SK-N-SH (cell line): ENCODE data around the gene ITGBL1. TPM values are rescaled to one million over a fixed set of nuclear protein-coding genes. Genes with fewer than 3 reads are reported as not detected.

ENCODE experiments used
- CTCF ChIA-PET: fragments of 300-600, 350-600 bp; formaldehyde crosslinking; extraction: SDS; loops from one replicate; lab custom pipeline; 2021; lab: Yijun Ruan, JAX
- POLR2A ChIA-PET: fragments of 350-600 bp; sonication (Branson Sonifier 250); formaldehyde crosslinking; extraction: SDS; loops from one replicate; lab custom pipeline; 2020; ENCODE audit warnings: antibody characterized with exemption, inconsistent platforms; lab: Yijun Ruan, JAX
- DNase-seq: peaks from one replicate; pipeline ENCODE4 v3.0.0; 2012
- H2AFZ ChIP-seq: fragments of 200-600 bp; sonication (generic); 2 replicates; pipeline ENCODE4 v1.8.1; 2016; ENCODE audit warnings: antibody characterized with exemption, mild to moderate bottlenecking, low read depth
- H3F3A ChIP-seq: fragments of 200-600 bp; sonication (generic); replicated peaks from 2 replicates; pipeline ENCODE3; 2016; ENCODE audit warnings: antibody characterized with exemption, mild to moderate bottlenecking; ENCODE audit not compliant: insufficient read depth
- H3K27ac ChIP-seq, 2 experiments: fragments of 200-500 bp in 1 of 2; fragments of 200-600 bp in 1 of 2; sonication (Bioruptor generic) in 1 of 2; sonication (generic), shearing (Covaris generic) in 1 of 2; 2 replicates each; pipeline versions ENCODE4 v1.5.1 to v1.6.1; 2014 to 2016; ENCODE audit warnings: low read depth in 2 of 2, inconsistent platforms in 1 of 2, low read length in 1 of 2, mild to moderate bottlenecking in 1 of 2, mixed read lengths in 1 of 2
- H3K27me3 ChIP-seq: fragments of 200-600 bp; sonication (generic), shearing (Covaris generic); 2 replicates; pipeline ENCODE4 v1.6.1; 2016; ENCODE audit warnings: mixed run types; ENCODE audit not compliant: insufficient read depth
- H3K36me3 ChIP-seq, 2 experiments: fragments of 200-500 bp in 1 of 2; fragments of 200-600 bp in 1 of 2; sonication (Bioruptor generic) in 1 of 2; sonication (generic) in 1 of 2; replicated peaks in 1 of 2; 2 replicates each; pipeline versions ENCODE3 to v1.5.1; 2014 to 2016; ENCODE audit warnings: low read length in 1 of 2, mild to moderate bottlenecking in 1 of 2; ENCODE audit not compliant: insufficient read depth in 2 of 2, control insufficient read depth in 1 of 2
- H3K4me1 ChIP-seq, 2 experiments: fragments of 200-500 bp in 1 of 2; fragments of 200-600 bp in 1 of 2; sonication (Bioruptor generic) in 1 of 2; sonication (generic), shearing (Covaris generic) in 1 of 2; 2 replicates each; pipeline versions ENCODE4 v1.5.1 to v1.6.1; 2014 to 2016; ENCODE audit warnings: low read depth in 1 of 2, low read length in 1 of 2, mixed run types in 1 of 2; ENCODE audit not compliant: insufficient read depth in 2 of 2, control insufficient read depth in 1 of 2
- H3K4me2 ChIP-seq: fragments of 200-600 bp; sonication (generic), shearing (Covaris generic); 2 replicates; pipeline ENCODE4 v1.6.1; 2017; ENCODE audit warnings: mixed run types
- H3K4me3 ChIP-seq, 2 experiments: fragments of 200-500 bp in 1 of 2; fragments of 200-600 bp in 1 of 2; sonication (Bioruptor generic) in 1 of 2; sonication (generic), shearing (Covaris generic) in 1 of 2; 2 replicates each; pipeline versions ENCODE4 v1.5.1 to v1.8.1; 2014 to 2016; ENCODE audit warnings: low read depth in 2 of 2, inconsistent platforms in 1 of 2, low read length in 1 of 2, mild to moderate bottlenecking in 1 of 2, mixed read lengths in 1 of 2, moderate library complexity in 1 of 2
- H3K79me2 ChIP-seq: fragments of 200-600 bp; sonication (generic); 2 replicates; pipeline ENCODE4 v1.8.1; 2017; ENCODE audit warnings: mild to moderate bottlenecking; ENCODE audit not compliant: insufficient read depth
- H3K9ac ChIP-seq: fragments of 200-600 bp; sonication (generic); 2 replicates; pipeline ENCODE4 v1.6.1; 2017; ENCODE audit warnings: mixed run types
- H3K9me2 ChIP-seq: fragments of 200-600 bp; sonication (generic); 2 replicates; pipeline ENCODE4 v1.6.1; 2017; ENCODE audit warnings: mixed run types
- H3K9me3 ChIP-seq: fragments of 200-600 bp; sonication (generic); 2 replicates; pipeline ENCODE4 v1.6.1; 2017; ENCODE audit warnings: mixed run types, mild to moderate bottlenecking, moderate library complexity
- H4K20me1 ChIP-seq: fragments of 200-600 bp; sonication (generic); 2 replicates; pipeline ENCODE4 v1.6.1; 2017; ENCODE audit warnings: mild to moderate bottlenecking, mixed run types; ENCODE audit not compliant: insufficient read depth
- CHD2 ChIP-seq: fragments of 150-350 bp; IDR thresholded peaks from 2 replicates; pipeline ENCODE4 v1.6.1; 2018; ENCODE audit warnings: low read length; ENCODE audit not compliant: partially characterized antibody
- CTCF ChIP-seq: fragments of 200-600 bp; sonication (generic); IDR thresholded peaks from 2 replicates; pipeline ENCODE4 v1.6.1; 2017; ENCODE audit warnings: antibody characterized with exemption, mild to moderate bottlenecking, moderate library complexity
- ELF1 ChIP-seq: IDR thresholded peaks from 2 replicates; pipeline ENCODE4 v1.4.0; 2012
- FOSL2 ChIP-seq: IDR thresholded peaks from 2 replicates; pipeline ENCODE4 v1.4.0; 2012; ENCODE audit warnings: low read depth, mild to moderate bottlenecking, moderate library complexity, borderline replicate concordance
- GABPA ChIP-seq: IDR thresholded peaks from 2 replicates; pipeline ENCODE4 v1.4.0; 2012; ENCODE audit warnings: low read depth, mild to moderate bottlenecking
- GATA2 ChIP-seq: sonication (generic); formaldehyde crosslinking; IDR thresholded peaks from 2 replicates; pipeline ENCODE4 v1.5.0; 2020; ENCODE audit warnings: mild to moderate bottlenecking, missing genetic modification reagents
- IRF3 ChIP-seq: fragments of 150-350 bp; IDR thresholded peaks from 2 replicates; pipeline ENCODE4 v1.6.1; 2016; ENCODE audit warnings: mild to moderate bottlenecking, low read depth, low read length
- MEF2A ChIP-seq: IDR thresholded peaks from 2 replicates; pipeline ENCODE4 v1.4.0; 2012; ENCODE audit warnings: low read depth, borderline replicate concordance
- NFIC ChIP-seq: IDR thresholded peaks from 2 replicates; pipeline ENCODE4 v1.4.0; 2012; ENCODE audit warnings: borderline replicate concordance
- NRF1 ChIP-seq: IDR thresholded peaks from 2 replicates; pipeline ENCODE4 v1.6.1; 2012; ENCODE audit warnings: low read depth, mild to moderate bottlenecking, low read length
- PBX3 ChIP-seq: IDR thresholded peaks from 2 replicates; pipeline ENCODE4; 2012
- POLR2AphosphoS5 ChIP-seq: IDR thresholded peaks from 2 replicates; pipeline ENCODE4 v1.6.1; 2012; ENCODE audit warnings: low read depth, low read length
- RAD21 ChIP-seq: IDR thresholded peaks from 2 replicates; pipeline ENCODE4 v1.6.1; 2012; ENCODE audit warnings: mild to moderate bottlenecking, low read length
- REST ChIP-seq: IDR thresholded peaks from 2 replicates; pipeline ENCODE4 v1.6.1; 2012; ENCODE audit warnings: mild to moderate bottlenecking, low read depth, low read length, moderate library complexity
- RXRA ChIP-seq: IDR thresholded peaks from 2 replicates; pipeline ENCODE4 v1.4.0; 2012; ENCODE audit warnings: low read depth, mild to moderate bottlenecking, borderline replicate concordance
- SIN3A ChIP-seq: IDR thresholded peaks from 2 replicates; pipeline ENCODE4 v1.6.1; 2012; ENCODE audit warnings: low read depth, mild to moderate bottlenecking, low read length, moderate library complexity, borderline replicate concordance
- SMC3 ChIP-seq: IDR thresholded peaks from 2 replicates; pipeline ENCODE4 v1.6.1; 2012; ENCODE audit warnings: low read depth, low read length, improper control_type of control experiment
- TAF1 ChIP-seq: IDR thresholded peaks from 2 replicates; pipeline ENCODE4 v1.6.1; 2012; ENCODE audit warnings: low read depth, mild to moderate bottlenecking, low read length, moderate library complexity, borderline replicate concordance
- TCF12 ChIP-seq: IDR thresholded peaks from 2 replicates; pipeline ENCODE4 v1.4.0; 2012
- USF2 ChIP-seq: fragments of 150-350 bp; IDR thresholded peaks from 2 replicates; pipeline ENCODE4 v1.6.1; 2017; ENCODE audit warnings: antibody characterized with exemption, low read length, low read depth, borderline replicate concordance
- YY1 ChIP-seq: IDR thresholded peaks from 2 replicates; pipeline ENCODE4 v1.4.0; 2012; ENCODE audit warnings: low read depth, mild to moderate bottlenecking
- WGBS: methylation state at CpG from one replicate; pipeline ENCODE4 v1.1.6; 2017; ENCODE audit warnings: low lambda C conversion rate; 5-methylcytosine and 5-hydroxymethylcytosine counted together
- polyA plus RNA-seq, 3 experiments: library from polyadenylated mRNA; depleted of rRNA; stranded (reverse); fragments of >200 nt; gene quantifications; 2 replicates each; pipeline ENCODE4 v1.2.3, GENCODE V29; 2012
- TF ChIP-seq, protein P1 (sequence below): IDR thresholded peaks from 2 replicates; pipeline ENCODE4 v1.4.0; 2012; ENCODE audit warnings: low read depth
- TF ChIP-seq, protein P2 (sequence below): IDR thresholded peaks from 2 replicates; pipeline ENCODE4 v1.4.0; 2012; ENCODE audit warnings: low read depth, borderline replicate concordance

ITGBL1 gene
- polyA plus RNA-seq, 1 of the 3 experiments (the other 2 are of a cell fraction) = 78.7 TPM

DNA sequence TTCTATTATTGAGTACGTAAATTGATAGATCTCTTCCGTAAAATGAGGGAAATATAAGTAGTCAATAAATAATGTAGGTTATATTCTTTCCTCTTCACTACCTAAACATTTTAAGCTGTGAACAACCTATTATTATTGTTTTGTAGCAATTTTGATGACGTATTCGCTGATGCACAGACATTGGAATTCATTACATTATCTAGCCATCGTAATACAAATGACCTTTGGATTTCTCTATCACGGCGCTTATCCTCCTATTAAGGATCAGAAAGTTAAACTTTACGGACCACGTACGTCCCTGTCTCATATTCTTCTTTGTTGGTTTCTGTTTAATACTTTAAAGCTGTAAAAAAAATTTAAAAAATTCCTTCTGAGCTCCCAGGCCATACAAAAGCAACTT is 264.9 kb downstream of the ITGBL1 start (continued):
- no peak for TF ChIP-seq USF2
- no peak for TF ChIP-seq NRF1
- no peak for TF ChIP-seq TAF1
- TF ChIP-seq TCF12 = no peak
- no peak for TF ChIP-seq PBX3
- no peak for TF ChIP-seq RXRA
- no peak for TF ChIP-seq SMC3

GRCh38 chr13:101718496-101718895 is 266.0 kb downstream of the ITGBL1 start:
- H3F3A ChIP-seq = no peaks in the 10 kb centered on the region
- no peak overlapping the region for H2AFZ ChIP-seq
- H4K20me1 ChIP-seq = no peaks in the 10 kb centered on the region
- peaks cover 57 to 82% of the 10 kb centered on the region in 2 experiments for H3K36me3 ChIP-seq
- POLR2A ChIA-PET = no interaction called here
- 96% methylated on average over 3 of the region's 3 CpGs for WGBS
- H3K27me3 ChIP-seq = no peaks in the 10 kb centered on the region
- no peak overlapping the region for H3K4me3 ChIP-seq
- DNase-seq = no peak
- H3K79me2 ChIP-seq = no peaks in the 10 kb centered on the region
- CTCF ChIA-PET = no interaction called here
- H3K4me2 ChIP-seq = no peak overlapping the region
- H3K9me2 ChIP-seq = no peaks in the 10 kb centered on the region
- H3K4me1 ChIP-seq = no peaks in the 10 kb centered on the region
- no peak overlapping the region for H3K27ac ChIP-seq
- TF ChIP-seq GATA2 (CRISPR knock-in tag) = no peak
- no peak for TF ChIP-seq ELF1
- no peak for TF ChIP-seq NRF1
- TF ChIP-seq, protein P1, sequence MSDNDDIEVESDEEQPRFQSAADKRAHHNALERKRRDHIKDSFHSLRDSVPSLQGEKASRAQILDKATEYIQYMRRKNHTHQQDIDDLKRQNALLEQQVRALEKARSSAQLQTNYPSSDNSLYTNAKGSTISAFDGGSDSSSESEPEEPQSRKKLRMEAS = no peak
- no peak for TF ChIP-seq REST
- no peak for TF ChIP-seq NFIC
- TF ChIP-seq, protein P2, sequence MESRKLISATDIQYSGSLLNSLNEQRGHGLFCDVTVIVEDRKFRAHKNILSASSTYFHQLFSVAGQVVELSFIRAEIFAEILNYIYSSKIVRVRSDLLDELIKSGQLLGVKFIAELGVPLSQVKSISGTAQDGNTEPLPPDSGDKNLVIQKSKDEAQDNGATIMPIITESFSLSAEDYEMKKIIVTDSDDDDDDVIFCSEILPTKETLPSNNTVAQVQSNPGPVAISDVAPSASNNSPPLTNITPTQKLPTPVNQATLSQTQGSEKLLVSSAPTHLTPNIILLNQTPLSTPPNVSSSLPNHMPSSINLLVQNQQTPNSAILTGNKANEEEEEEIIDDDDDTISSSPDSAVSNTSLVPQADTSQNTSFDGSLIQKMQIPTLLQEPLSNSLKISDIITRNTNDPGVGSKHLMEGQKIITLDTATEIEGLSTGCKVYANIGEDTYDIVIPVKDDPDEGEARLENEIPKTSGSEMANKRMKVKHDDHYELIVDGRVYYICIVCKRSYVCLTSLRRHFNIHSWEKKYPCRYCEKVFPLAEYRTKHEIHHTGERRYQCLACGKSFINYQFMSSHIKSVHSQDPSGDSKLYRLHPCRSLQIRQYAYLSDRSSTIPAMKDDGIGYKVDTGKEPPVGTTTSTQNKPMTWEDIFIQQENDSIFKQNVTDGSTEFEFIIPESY = no peak
- no peak for TF ChIP-seq POLR2AphosphoS5
- no peak for TF ChIP-seq MEF2A
- no peak for TF ChIP-seq IRF3
- no peak for TF ChIP-seq TCF12
- TF ChIP-seq CHD2 = no peak
- TF ChIP-seq RAD21 = no peak
- TF ChIP-seq TAF1 = no peak
- no peak for TF ChIP-seq YY1
- TF ChIP-seq CTCF = no peak
- no peak for TF ChIP-seq FOSL2
- no peak for TF ChIP-seq SIN3A
- no peak for TF ChIP-seq GABPA
- H3K9ac ChIP-seq = no peak overlapping the region
- no peaks in the 10 kb centered on the region for H3K9me3 ChIP-seq
